ENCODE data around the gene MYO15B.

GRCh38 chr17:75645889-75646637, 58.5 kb downstream of the MYO15B start:
- no peak for TF ChIP-seq CTCF (IDR thresholded peaks at IDR 0.05; ENCODE audit: low read depth, low read length, poor library complexity, severe bottlenecking)
- no peak for TF ChIP-seq EZH2phosphoT487 (IDR thresholded peaks at IDR 0.05; ENCODE audit: borderline replicate concordance, low read length)

Measured in DOHH2 (cell line).